H9 (cell line): ENCODE results near the gene GPC6. TPM values are rescaled to one million over a fixed set of nuclear protein-coding genes. Genes with fewer than 3 reads are reported as not detected.

Source experiments
- DNase-seq: peaks from one replicate; pipeline ENCODE4 v3.0.0-alpha.2; 2017
- H2AFZ ChIP-seq: one replicate; pipeline ENCODE4 v1.6.1; 2013; ENCODE audit warnings: mild to moderate bottlenecking, low read length, control low read depth, moderate library complexity
- H2AK5ac ChIP-seq: 2 replicates; pipeline ENCODE4 v1.6.1; 2013; ENCODE audit warnings: low read length, control low read depth, mixed read lengths; ENCODE audit not compliant: insufficient read length
- H2BK120ac ChIP-seq: one replicate; pipeline ENCODE4 v1.6.1; 2013; ENCODE audit warnings: low read depth, mild to moderate bottlenecking, low read length, control low read depth, inconsistent platforms; ENCODE audit not compliant: poor library complexity, severe bottlenecking
- H2BK12ac ChIP-seq: 2 replicates; pipeline ENCODE4 v1.6.1; 2013; ENCODE audit warnings: low read length, control low read depth, mixed read lengths, low read depth; ENCODE audit not compliant: insufficient read length
- H2BK15ac ChIP-seq: 2 replicates; pipeline ENCODE4 v1.6.1; 2013; ENCODE audit warnings: low read depth, low read length, control low read depth
- H2BK20ac ChIP-seq: one replicate; pipeline ENCODE4 v1.6.1; 2013; ENCODE audit warnings: low read depth, mild to moderate bottlenecking, low read length, control low read depth, inconsistent platforms; ENCODE audit not compliant: poor library complexity, severe bottlenecking
- H2BK5ac ChIP-seq: 2 replicates; pipeline ENCODE4 v1.6.1; 2013; ENCODE audit warnings: low read length, control low read depth, mixed read lengths; ENCODE audit not compliant: insufficient read length
- H3K14ac ChIP-seq: 2 replicates; pipeline ENCODE4 v1.6.1; 2013; ENCODE audit warnings: low read length, control low read depth; ENCODE audit not compliant: insufficient read depth
- H3K18ac ChIP-seq: 2 replicates; pipeline ENCODE4 v1.6.1; 2013; ENCODE audit warnings: low read depth, mild to moderate bottlenecking, mixed read lengths, low read length, control low read depth; ENCODE audit not compliant: insufficient read length
- H3K23ac ChIP-seq: 2 replicates; pipeline ENCODE4 v1.6.1; 2013; ENCODE audit warnings: low read length, control low read depth, mixed read lengths, low read depth; ENCODE audit not compliant: insufficient read length
- H3K23me2 ChIP-seq: 2 replicates; pipeline ENCODE4 v1.6.1; 2013; ENCODE audit warnings: low read depth, mild to moderate bottlenecking, mixed read lengths, low read length, control low read depth; ENCODE audit not compliant: insufficient read length, poor library complexity, severe bottlenecking
- H3K27ac ChIP-seq: 2 replicates; pipeline ENCODE4 v1.5.1; 2013; ENCODE audit warnings: low read length, control low read depth, mixed read lengths, low read depth; ENCODE audit not compliant: insufficient read length
- H3K27me3 ChIP-seq: 2 replicates; pipeline ENCODE4 v1.6.1; 2013; ENCODE audit warnings: low read length, control low read depth, inconsistent platforms; ENCODE audit not compliant: insufficient read depth
- H3K4ac ChIP-seq: 2 replicates; pipeline ENCODE4 v1.6.1; 2013; ENCODE audit warnings: low read depth, mild to moderate bottlenecking, control low read depth, inconsistent platforms, low read length, moderate library complexity
- H3K4me1 ChIP-seq: 2 replicates; pipeline ENCODE4 v1.6.1; 2013; ENCODE audit warnings: low read length, control low read depth, inconsistent platforms; ENCODE audit not compliant: insufficient read depth
- H3K4me2 ChIP-seq: 2 replicates; pipeline ENCODE4 v1.6.1; 2013; ENCODE audit warnings: low read length, control low read depth, mixed read lengths; ENCODE audit not compliant: insufficient read length, insufficient read depth
- H3K56ac ChIP-seq: 2 replicates; pipeline ENCODE4 v1.6.1; 2013; ENCODE audit warnings: low read depth, mild to moderate bottlenecking, mixed read lengths, low read length, control low read depth; ENCODE audit not compliant: insufficient read length
- H3K79me1 ChIP-seq: 2 replicates; pipeline ENCODE4 v1.6.1; 2013; ENCODE audit warnings: low read depth, mild to moderate bottlenecking, moderate library complexity, low read length, control low read depth, inconsistent platforms; ENCODE audit not compliant: insufficient read depth, poor library complexity, severe bottlenecking
- H3K79me2 ChIP-seq: 2 replicates; pipeline ENCODE4 v1.6.1; 2013; ENCODE audit warnings: low read length, control low read depth, inconsistent platforms; ENCODE audit not compliant: insufficient read depth
- H3K9ac ChIP-seq: 2 replicates; pipeline ENCODE4 v1.6.1; 2013; ENCODE audit warnings: low read length, control low read depth, mixed read lengths; ENCODE audit not compliant: insufficient read length; ENCODE audit errors: extremely low read depth
- H3K9me3 ChIP-seq: one replicate; pipeline ENCODE4 v1.6.1; 2013; ENCODE audit warnings: low read depth, low read length, inconsistent platforms; ENCODE audit not compliant: control insufficient read depth
- H3T11ph ChIP-seq: one replicate; pipeline ENCODE4 v1.6.1; 2013; ENCODE audit warnings: mild to moderate bottlenecking, low read length, control low read depth, inconsistent platforms
- H4K20me1 ChIP-seq: one replicate; pipeline ENCODE4 v1.6.1; 2013; ENCODE audit not compliant: control insufficient read depth, insufficient read length, insufficient read depth
- H4K5ac ChIP-seq: 2 replicates; pipeline ENCODE4 v1.6.1; 2013; ENCODE audit warnings: low read depth, mild to moderate bottlenecking, mixed read lengths, low read length, control low read depth; ENCODE audit not compliant: insufficient read length
- H4K8ac ChIP-seq: replicated peaks from 2 replicates; pipeline ENCODE4 v1.6.1; 2013; ENCODE audit warnings: low read length, control low read depth, mixed read lengths, low read depth; ENCODE audit not compliant: insufficient read length
- H4K91ac ChIP-seq: 2 replicates; pipeline ENCODE4 v1.6.1; 2013; ENCODE audit warnings: low read depth, mild to moderate bottlenecking, moderate library complexity, mixed read lengths, low read length, control low read depth; ENCODE audit not compliant: insufficient read length
- H3K27ac Mint-ChIP-seq, 3 experiments: 2 replicates in 2 of 3; 3 replicates in 1 of 3; pipeline ENCODE4 v1.8.0; 2020 to 2021; ENCODE audit warnings: mixed read lengths in 3 of 3, mild to moderate bottlenecking in 1 of 3, moderate library complexity in 1 of 3
- H3K27me3 Mint-ChIP-seq: 2 replicates; pipeline ENCODE4 v1.8.0; 2021; ENCODE audit warnings: low read depth, mild to moderate bottlenecking, moderate library complexity, mixed read lengths
- H3K36me3 Mint-ChIP-seq, 3 experiments: 2 replicates in 2 of 3; 3 replicates in 1 of 3; pipeline ENCODE4 v1.8.0; 2020 to 2021; ENCODE audit warnings: low read depth in 3 of 3, mixed read lengths in 3 of 3; ENCODE audit not compliant: insufficient read depth in 1 of 3
- H3K4me1 Mint-ChIP-seq, 2 experiments: 2 replicates each; pipeline ENCODE4 v1.8.0; 2020; ENCODE audit warnings: mixed read lengths in 2 of 2
- H3K4me3 Mint-ChIP-seq, 2 experiments: 2 replicates in 1 of 2; 3 replicates in 1 of 2; pipeline ENCODE4 v1.8.0; 2020 to 2021; ENCODE audit warnings: mild to moderate bottlenecking in 2 of 2, mixed read lengths in 2 of 2, moderate library complexity in 1 of 2
- H3K9me3 Mint-ChIP-seq, 2 experiments: 2 replicates in 1 of 2; 3 replicates in 1 of 2; pipeline ENCODE4 v1.8.0; 2020; ENCODE audit warnings: mild to moderate bottlenecking in 2 of 2, mixed read lengths in 2 of 2, moderate library complexity in 1 of 2
- CTCF ChIP-seq: fragments of 200-600 bp; sonication (generic); conservative IDR thresholded peaks from 3 replicates; pipeline ENCODE4 v1.8.0; 2021; ENCODE audit warnings: antibody characterized with exemption, mild to moderate bottlenecking
- total RNA-seq: library from RNA; stranded (reverse); gene quantifications from 2 replicates; pipeline ENCODE4 v1.2.1, GENCODE V29; 2021

GPC6 gene
- total RNA-seq, 1 experiment from 2014 or later, result 15.6 TPM

GRCh38 chr13:94113245-94113644 is 886.6 kb downstream of the GPC6 start:
- no peak overlapping the region for H2BK5ac ChIP-seq
- H2BK12ac ChIP-seq, result no peak overlapping the region
- no peaks in the 10 kb centered on the region for H3K4me1 ChIP-seq
- no peak overlapping the region for H4K8ac ChIP-seq
- Mint-ChIP-seq H3K9me3 (no peaks in the 10 kb centered on the region), H3K27ac (peak overlapping the region in 1 of 3 experiments; percentile 49; a peak in 1 of 7 replicates), H3K27me3 (no peaks in the 10 kb centered on the region), H3K4me3 (no peak overlapping the region), H3K4me1 (peaks cover 5 to 7% of the 10 kb centered on the region in 2 experiments), H3K36me3 (no peaks in the 10 kb centered on the region)
- no peak overlapping the region for H2AFZ ChIP-seq
- no peak overlapping the region for H3K4me2 ChIP-seq
- no peaks in the 10 kb centered on the region for H3K27me3 ChIP-seq
- no peaks in the 10 kb centered on the region for H4K20me1 ChIP-seq
- H3T11ph ChIP-seq, result no peak overlapping the region
- no peaks in the 10 kb centered on the region for H3K79me2 ChIP-seq
- H3K9me3 ChIP-seq, result no peaks in the 10 kb centered on the region
- H3K9ac ChIP-seq, result no peak overlapping the region
- no peaks in the 10 kb centered on the region for H3K23me2 ChIP-seq
- no peak overlapping the region for H3K4ac ChIP-seq
- no peak overlapping the region for H3K56ac ChIP-seq
- H3K23ac ChIP-seq, result no peak overlapping the region
- H3K18ac ChIP-seq, result no peak overlapping the region
- H2BK20ac ChIP-seq, result no peak overlapping the region
- no peak overlapping the region for H2BK15ac ChIP-seq
- TF ChIP-seq CTCF, result no peak
- H3K14ac ChIP-seq, result no peak overlapping the region
- no peak overlapping the region for H4K91ac ChIP-seq
- no peaks in the 10 kb centered on the region for H3K79me1 ChIP-seq
- no peak overlapping the region for H2AK5ac ChIP-seq
- no peak overlapping the region for H4K5ac ChIP-seq
- no peak for DNase-seq
- H3K27ac ChIP-seq, result no peak overlapping the region
- no peak overlapping the region for H2BK120ac ChIP-seq
